Aorta (tissue), 5 donors: ENCODE data around the gene SMPD4. TPM values are rescaled to one million over a fixed set of nuclear protein-coding genes. Genes with fewer than 3 reads are reported as not detected.
"Not testable (repeated sequence)": the region's sequence is repeated elsewhere in the genome, so short reads cannot be mapped to it uniquely, and the experiment has no call there.

Experiments
- ATAC-seq: fragments of 200-7000 bp; cut with Tn5 transposase; one replicate; pipeline ENCODE4 v1.9.1; 2022; ENCODE audit warnings: moderate library complexity; ENCODE audit not compliant: low FRiP score
- DNase-seq, 2 donors: peaks; one replicate each; pipeline ENCODE4 v3.0.0-alpha.2; 2020
- H3K27ac ChIP-seq, 2 donors: one replicate each; pipeline ENCODE4 v1.5.1; 2013; ENCODE audit warnings: low read length in 2 of 2, mild to moderate bottlenecking in 2 of 2, moderate library complexity in 2 of 2, control low read depth in 1 of 2, inconsistent platforms in 1 of 2, low read depth in 1 of 2
- H3K27me3 ChIP-seq, 2 donors: one replicate each; pipeline ENCODE4 v1.6.1; 2013; ENCODE audit warnings: control low read depth in 1 of 2, low read length in 1 of 2, mild to moderate bottlenecking in 1 of 2, moderate library complexity in 1 of 2; ENCODE audit not compliant: insufficient read depth in 2 of 2, control insufficient read depth in 1 of 2
- H3K36me3 ChIP-seq, 2 donors: one replicate each; pipeline ENCODE4 v1.6.1; 2013; ENCODE audit warnings: control low read depth in 1 of 2, low read length in 1 of 2, mild to moderate bottlenecking in 1 of 2; ENCODE audit not compliant: insufficient read depth in 2 of 2, control insufficient read depth in 1 of 2
- H3K4me1 ChIP-seq, 2 donors: one replicate each; pipeline ENCODE4 v1.6.1; 2013; ENCODE audit warnings: low read length in 2 of 2, control low read depth in 1 of 2, mild to moderate bottlenecking in 1 of 2, moderate library complexity in 1 of 2; ENCODE audit not compliant: insufficient read depth in 2 of 2, control insufficient read depth in 1 of 2
- H3K4me3 ChIP-seq, 2 donors: one replicate each; pipeline ENCODE4 v1.5.1; 2013; ENCODE audit warnings: low read length in 2 of 2, control low read depth in 1 of 2, mild to moderate bottlenecking in 1 of 2
- H3K9me3 ChIP-seq: one replicate; pipeline ENCODE4 v1.6.1; 2013; ENCODE audit warnings: mild to moderate bottlenecking, low read length; ENCODE audit not compliant: control insufficient read depth
- WGBS, 2 donors: extraction: QIAGEN DNeasy Blood & Tissue Kit; methylation state at CpG; one replicate each; pipeline ENCODE4 v1.1.7; 2013; 5-methylcytosine and 5-hydroxymethylcytosine counted together
- intact Hi-C, 2 donors: fragments of 100-400 bp; cut with DNase I; formaldehyde crosslinking; loops; one replicate each; pipeline versions ENCODE4 v1.14.2 to v1.15.0; 2022
- polyA plus RNA-seq, 2 donors: library from polyadenylated mRNA; stranded (reverse); fragments of 200-250 nt; gene quantifications; one replicate each; pipeline ENCODE4 v1.2.3, GENCODE V29; 2013
- total RNA-seq, 2 donors: library from RNA; stranded (reverse); fragmentation: NEBNext Ultra II Directional; extraction: Animal tissue kit (Norgen Biotek cat#: 25700); gene quantifications; one replicate each; pipeline ENCODE4 v1.2.1, GENCODE V29; 2021
- donor health status: healthy with polysubstance abuse.
- donor health status: Bipolar disorder and iron deficiency.
- donor health status: DM: no; HTN: no; CAD: no.
- donor health status: DM: no; HTN: no; CAD: no.
- donor health status: DM: yes; HTN: yes; CAD: no.

Gene SMPD4
- total and polyA plus RNA-seq, 4 donors: 14.4 to 60.7 (median 34.9) TPM

DNA sequence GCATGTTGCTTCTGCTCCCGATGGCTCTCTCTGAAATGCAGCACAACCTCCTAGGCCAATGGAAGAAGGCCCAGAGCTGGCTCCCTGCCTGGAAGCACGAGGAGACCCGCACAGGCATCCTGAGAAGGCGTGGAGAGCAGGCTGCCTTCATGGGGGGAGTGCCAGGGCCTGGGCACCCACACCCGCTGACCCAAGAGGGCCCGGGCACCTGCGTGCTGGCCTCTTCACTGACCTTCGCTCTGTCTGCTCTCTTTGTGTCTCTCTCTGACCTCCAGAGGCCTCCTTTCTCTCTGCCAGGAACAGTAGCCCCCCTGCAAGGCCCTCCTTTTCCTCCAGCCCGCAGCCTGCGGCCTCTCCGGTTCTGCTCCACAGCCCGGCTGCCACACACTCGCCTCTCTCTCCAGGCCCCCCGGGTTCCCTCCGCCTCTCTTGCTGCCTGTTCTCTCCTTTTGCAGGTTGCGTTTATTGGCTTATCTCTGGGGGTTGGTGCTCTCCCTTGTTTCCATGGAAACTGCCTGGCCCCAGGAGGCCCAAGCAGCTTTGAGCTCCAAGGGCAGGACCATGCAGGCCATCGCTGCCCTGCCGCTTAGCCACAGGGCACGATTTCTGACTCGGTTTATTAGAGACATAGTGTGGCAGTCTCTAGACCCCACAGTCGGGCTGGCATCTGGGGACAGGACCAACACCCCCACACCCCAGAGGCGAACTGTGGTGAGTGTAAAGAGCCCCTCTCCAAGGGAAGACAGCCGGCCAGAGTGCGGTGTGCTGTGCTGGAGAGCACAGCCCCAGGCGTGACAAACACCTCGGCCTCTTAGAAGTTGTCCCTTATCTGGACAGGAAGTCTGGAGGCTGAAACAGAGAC is 2.3 kb upstream of the SMPD4 start:
- ATAC-seq (no peak), DNase-seq (no peak)
- Histone ChIP-seq H3K4me3 (no peak overlapping the region), H3K27me3 (no peaks in the 10 kb centered on the region), H3K4me1 (no peaks in the 10 kb centered on the region), H3K27ac (no peak overlapping the region), H3K9me3 (no peaks in the 10 kb centered on the region), H3K36me3 (no peaks in the 10 kb centered on the region)
- intact Hi-C loops: loop anchor here (5.0 to 10.0 kb wide), 3 partner anchors 149 to 1301 kb away; no protein-coding TSS in a partner anchor
- WGBS, 2 donors: 63 to 70% methylated on average over 25 to 26 of the region's 26 CpGs

DNA sequence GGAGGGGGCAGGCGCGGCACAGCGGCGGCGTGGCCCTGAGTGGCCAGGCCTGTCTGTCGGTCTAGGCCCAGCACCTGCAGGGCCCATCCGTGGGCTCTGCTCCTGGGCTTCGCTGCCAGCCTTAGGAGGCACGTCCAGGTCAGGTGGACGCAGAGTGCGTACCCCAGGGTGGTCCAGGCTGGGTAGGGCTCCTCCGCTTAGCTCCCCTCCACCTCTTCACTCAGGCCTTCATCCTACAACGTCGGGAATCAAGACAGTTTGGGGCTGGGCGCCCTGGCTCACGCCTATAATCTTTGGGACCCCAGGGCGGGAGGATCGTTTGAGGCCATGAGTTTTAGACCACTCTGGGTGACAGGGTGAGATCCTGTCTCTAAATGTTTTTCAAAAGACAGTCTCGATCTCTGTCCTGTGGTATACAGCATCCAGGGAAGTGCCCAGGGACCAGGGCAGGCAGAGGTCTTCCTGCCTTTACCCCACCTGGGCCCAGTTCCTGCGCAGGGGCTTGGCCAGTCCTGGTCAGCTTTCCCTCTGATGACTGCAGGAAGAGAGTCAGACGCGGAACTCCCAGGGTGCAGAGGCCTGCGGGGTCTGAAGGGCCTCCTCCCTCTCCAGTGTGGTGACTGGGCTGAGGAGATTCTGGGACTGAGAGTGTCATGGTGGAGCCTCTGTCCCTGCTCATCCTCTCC is 1.6 kb upstream of the SMPD4 start:
- not testable (repeated sequence) for H3K36me3 ChIP-seq, ATAC-seq, H3K4me1 ChIP-seq, H3K9me3 ChIP-seq, H3K27me3 ChIP-seq, H3K4me3 ChIP-seq, DNase-seq
- 27 to 32% methylated on average over 20 to 23 of the region's 23 CpGs for whole genome bisulfite sequencing, 2 donors
- intact Hi-C loops: loop anchor here (5.0 to 10.0 kb wide), 3 partner anchors 149 to 1302 kb away; no protein-coding TSS in a partner anchor
- H3K27ac ChIP-seq: peak overlapping the region in 1 of 2 donors; percentile 37

DNA sequence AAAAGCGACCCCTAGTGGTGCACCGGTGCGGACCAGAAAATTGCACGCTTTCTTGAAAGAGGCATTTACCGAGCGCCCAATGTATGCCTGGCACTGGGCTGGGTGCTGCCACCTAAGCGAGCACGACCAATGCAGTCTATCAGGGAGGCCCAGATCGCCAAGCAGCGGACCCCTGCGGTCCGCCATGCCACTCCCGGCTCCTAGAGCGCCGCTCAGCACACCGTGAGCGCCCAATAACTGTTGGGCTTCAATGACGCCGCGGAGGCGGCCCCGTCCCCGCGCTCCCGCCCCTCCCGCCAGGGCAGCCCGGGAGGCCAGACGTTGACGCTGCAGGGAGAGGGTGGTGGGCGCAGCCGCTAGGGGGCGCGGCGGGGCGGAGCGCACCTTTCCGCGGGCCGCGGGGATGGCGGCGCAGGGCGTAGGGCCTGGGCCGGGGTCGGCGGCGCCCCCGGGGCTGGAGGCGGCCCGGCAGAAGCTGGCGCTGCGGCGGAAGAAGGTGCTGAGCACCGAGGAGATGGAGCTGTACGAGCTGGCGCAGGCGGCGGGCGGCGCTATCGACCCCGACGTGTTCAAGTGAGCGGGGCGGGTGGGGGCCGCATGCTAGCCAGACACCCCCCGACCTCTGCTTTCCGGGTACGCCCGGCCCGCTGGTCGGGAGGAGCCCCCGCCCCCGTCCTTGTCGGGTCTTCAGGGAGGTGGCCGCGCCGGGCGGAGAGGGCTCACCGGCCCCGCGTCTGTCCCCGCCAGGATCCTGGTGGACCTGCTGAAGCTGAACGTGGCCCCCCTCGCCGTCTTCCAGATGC is 679 bp upstream of the SMPD4 start, which contains the start of gene MZT2B:
MZT2B (plus strand) TSS at position 383 of the 803 bp plus-strand sequence; CDS start at position 404, 21 bp downstream.
- peak within 1 kb of the TSS; percentile 22 to 57 for H3K27ac ChIP-seq
- peak within 1 kb of the TSS; percentile 77 to 92 for H3K4me3 ChIP-seq
- not testable (repeated sequence) for H3K27me3 ChIP-seq, H3K4me1 ChIP-seq, H3K9me3 ChIP-seq, H3K36me3 ChIP-seq
- DNase-seq (peak; percentile 93 to 96), ATAC-seq (peak; percentile 96)
- intact Hi-C loops: loop anchor here (5.0 to 10.0 kb wide), 3 partner anchors 150 to 1303 kb away; no protein-coding TSS in a partner anchor
- 0% methylated on average over 29 to 83 of the region's 86 CpGs for WGBS, 2 donors

DNA sequence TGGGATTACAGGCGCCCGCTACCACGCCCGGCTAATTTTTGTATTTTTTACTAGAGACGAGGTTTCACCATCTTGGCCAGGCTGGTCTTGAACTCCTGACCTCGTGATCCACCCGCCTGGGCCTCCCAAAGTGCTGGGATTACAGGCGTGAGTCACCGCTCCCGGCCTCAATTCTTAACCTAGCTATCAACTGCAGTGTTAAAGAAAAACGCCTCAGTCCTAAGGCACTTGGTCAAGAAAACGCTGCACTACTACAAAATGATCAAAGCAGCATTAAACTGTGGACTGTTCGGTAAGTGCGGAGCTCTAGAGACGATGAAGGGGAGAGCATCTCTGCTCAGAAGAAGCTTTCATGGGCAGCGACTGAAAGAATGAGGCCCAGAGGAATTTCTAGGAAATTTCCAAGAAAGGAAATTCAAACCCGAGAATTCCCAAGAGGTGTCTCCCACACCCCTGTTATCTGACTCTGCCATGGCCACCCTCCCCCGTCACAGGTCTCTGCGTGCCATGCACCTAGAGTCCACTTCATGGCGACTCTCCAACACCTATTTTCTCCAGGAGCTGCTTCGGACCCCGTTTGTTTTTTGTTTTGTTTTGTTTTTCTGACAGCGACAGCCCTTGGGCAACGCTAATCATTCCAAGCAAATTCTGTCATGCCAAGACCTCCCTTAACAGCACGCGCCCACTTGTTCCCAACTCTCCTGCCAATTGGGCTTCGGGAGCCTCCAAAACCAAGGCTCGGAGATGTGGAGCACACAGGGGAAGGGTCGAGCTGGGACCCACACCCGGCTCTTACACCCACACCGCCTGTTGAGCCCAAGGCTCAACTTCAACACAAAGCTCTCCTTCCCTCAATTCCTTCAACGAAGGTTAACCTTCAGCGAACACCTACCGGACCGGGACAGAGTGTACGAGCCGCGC is 738 bp downstream of the SMPD4 start:
- WGBS, 2 donors: 25 to 26% methylated on average over 38 of the region's 38 CpGs
- ATAC-seq: not testable (repeated sequence)

DNA sequence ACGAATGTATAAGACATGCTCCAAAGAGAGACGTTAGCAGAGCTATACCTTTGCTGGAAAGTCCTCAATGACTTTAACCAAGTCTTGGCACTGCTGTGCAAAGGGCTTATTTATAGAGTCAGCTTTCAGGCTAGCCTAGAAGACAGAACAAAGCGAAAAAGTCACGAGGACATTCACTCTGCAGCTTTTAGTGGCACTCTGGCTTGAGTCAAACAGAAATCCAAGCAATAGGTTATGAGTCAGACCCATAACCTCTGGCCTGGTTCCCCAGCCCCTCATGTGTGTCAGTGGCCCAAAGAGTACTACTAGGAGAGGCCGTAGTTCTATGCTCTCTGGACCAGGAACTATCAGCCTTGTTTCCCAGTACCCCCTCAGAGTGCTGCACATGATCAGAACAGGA is 6.5 kb downstream of the SMPD4 start:
- peak in 1 of 2 donors; percentile 20 for DNase-seq
- H3K9me3 ChIP-seq, H3K27me3 ChIP-seq, intact Hi-C loops, H3K4me3 ChIP-seq, H3K27ac ChIP-seq, H3K4me1 ChIP-seq, ATAC-seq, H3K36me3 ChIP-seq: not testable (repeated sequence)
- 86 to 93% methylated on average over 5 of the region's 5 CpGs for WGBS, 2 donors

More for the DNA sequence above, 738 bp downstream of the SMPD4 start:
- DNase-seq: peak in 1 of 2 donors; percentile 79
- H3K4me1 ChIP-seq, H3K9me3 ChIP-seq, H3K36me3 ChIP-seq, H3K27me3 ChIP-seq: not testable (repeated sequence)
- peak overlapping the region; percentile 77 to 92 for H3K4me3 ChIP-seq
- intact Hi-C loops: loop anchor here (5.0 to 10.0 kb wide), 3 partner anchors 152 to 1304 kb away; no protein-coding TSS in a partner anchor
- H3K27ac ChIP-seq: peak overlapping the region; percentile 9 to 38

DNA sequence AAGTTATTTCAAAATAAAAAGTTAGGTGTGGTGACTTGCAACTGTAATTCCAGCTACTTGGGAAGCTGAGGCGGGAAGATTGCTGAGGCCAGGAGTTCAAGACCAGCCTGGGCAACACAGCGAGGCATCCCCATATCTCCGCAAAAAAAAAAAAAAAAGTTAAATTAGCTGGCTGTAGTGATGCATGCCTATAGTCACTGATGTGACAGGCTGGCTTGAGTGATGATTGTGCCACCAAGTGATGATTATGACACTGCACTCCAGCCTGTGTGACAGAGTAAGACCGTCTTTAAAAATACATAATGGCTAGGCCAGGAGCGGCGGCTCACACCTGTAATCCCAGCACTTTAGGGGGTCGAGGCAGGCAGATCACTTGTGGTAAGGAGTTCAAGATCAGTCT is 11.5 kb downstream of the SMPD4 start:
- ATAC-seq: no peak

DNA sequence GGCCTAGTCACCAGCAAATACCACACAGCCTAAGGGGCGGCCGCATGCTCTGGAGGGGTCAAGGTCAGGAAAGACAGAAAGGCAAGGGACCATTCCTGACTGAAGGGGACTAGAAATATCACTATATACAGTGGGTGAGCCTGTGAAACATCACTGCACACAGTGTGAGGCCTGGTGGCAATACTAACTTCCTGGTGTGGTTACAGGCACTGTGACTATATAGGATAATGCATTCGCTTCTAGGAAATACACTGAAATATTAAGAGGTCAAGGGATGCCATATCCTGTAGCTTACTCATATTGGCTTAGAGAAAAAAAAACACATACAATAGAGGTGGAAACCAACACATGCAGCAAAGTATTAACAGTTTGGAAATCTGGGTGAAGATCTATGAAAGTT is 12.2 kb downstream of the SMPD4 start:
- H3K4me1 ChIP-seq, H3K4me3 ChIP-seq, H3K27me3 ChIP-seq, ATAC-seq, H3K9me3 ChIP-seq, intact Hi-C loops, DNase-seq, H3K27ac ChIP-seq, H3K36me3 ChIP-seq: not testable (repeated sequence)
- 92 to 96% methylated on average over 3 of the region's 3 CpGs for WGBS, 2 donors

More for the DNA sequence above, 11.5 kb downstream of the SMPD4 start:
- 94% methylated on average over 7 of the region's 7 CpGs for WGBS, 2 donors
- no peak overlapping the region for H3K4me3 ChIP-seq
- H3K27me3 ChIP-seq: no peaks in the 10 kb centered on the region
- no peak for DNase-seq
- no peaks in the 10 kb centered on the region for H3K4me1 ChIP-seq
- no peaks in the 10 kb centered on the region for H3K9me3 ChIP-seq
- intact Hi-C loops: no loop called here
- H3K36me3 ChIP-seq: peaks cover 0 to 5% of the 10 kb centered on the region in 2 donors
- H3K27ac ChIP-seq: no peak overlapping the region
